CD4-positive, alpha-beta T cell treated with Interleukin-12 subunit alpha and Interleukin-12 subunit beta, for 1 hour (primary cell): ENCODE results near the gene AP1S1.
"Not testable (repeated sequence)": the region's sequence is repeated elsewhere in the genome, so short reads cannot be mapped to it uniquely, and the experiment has no call there.

ENCODE experiments used
- DNase-seq: peaks from one replicate; pipeline ENCODE4 v3.0.0-alpha.2; 2020

The AP1S1 gene

GRCh38 chr7:101172005-101172853 lies 18.0 kb downstream of the AP1S1 start:
- DNase-seq, result no peak

DNA sequence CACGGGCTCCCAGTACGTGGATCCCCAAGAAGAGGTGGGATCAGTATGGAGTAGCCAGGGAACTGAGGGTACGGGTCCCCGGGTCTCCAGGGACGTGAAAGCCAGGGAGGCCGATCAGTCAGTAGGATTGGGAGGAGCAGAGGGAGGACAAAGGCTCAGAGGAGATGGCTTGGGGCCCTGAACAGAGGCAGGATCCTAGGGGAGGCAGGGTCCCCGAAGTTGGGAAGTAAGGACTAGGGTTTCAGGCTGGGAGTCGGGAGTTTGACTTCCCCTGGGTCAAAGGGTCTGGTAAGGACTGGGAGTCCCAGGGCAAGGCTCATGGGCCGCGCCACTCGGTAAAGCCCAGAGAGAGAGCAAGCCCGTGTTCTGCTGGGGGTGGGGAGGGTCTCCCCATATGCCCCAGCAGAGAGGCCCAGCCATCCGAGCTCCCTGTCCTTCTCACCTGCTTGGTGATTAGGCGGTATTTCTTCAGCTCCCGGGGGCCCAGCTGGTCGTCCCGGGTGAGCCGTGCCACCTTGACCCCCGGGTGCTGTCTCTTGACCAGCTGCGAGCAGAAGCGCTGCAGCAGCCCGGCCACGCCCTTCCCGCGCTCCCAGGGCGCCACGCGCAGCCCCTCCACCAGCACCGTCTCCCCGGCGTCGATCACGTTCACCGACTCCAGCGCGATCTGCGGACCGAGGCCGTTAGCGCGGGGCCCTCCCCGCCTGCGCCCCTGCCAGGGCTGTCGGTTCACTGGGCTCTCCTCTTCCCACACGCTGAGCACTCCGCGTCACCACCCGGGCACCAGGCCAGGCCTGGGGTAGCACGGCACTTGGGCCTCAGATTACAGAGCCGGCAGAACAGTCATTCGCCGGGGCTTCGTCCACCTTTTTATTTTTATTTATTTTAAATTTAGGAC lies 18.8 kb downstream of the AP1S1 start:
- no peak for DNase-seq

DNA sequence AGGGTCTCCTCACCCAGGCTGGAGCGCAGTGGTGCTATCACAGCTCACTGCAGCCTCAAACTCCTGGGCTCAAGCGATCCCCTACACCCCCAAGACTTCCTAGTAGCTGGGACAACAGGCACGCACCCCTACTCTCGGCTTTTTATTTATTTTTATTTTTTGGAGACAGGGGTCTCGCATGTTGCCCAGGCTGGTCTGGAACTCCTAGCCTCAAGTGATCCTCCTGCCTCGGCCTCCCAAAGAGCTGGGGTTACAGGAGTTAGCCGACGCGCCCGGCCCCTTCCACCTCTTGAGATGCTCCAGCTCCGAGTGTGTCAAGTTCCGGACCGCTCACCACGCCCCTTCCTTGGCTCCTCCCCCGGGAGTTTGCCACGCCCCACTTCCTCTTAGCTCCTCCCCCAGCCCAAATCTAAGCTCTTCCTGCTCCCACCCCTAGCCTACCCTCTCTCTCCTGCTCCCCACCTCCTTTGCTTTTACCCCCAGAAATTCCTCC lies 19.5 kb downstream of the AP1S1 start:
- peak; percentile 76 for DNase-seq

DNA sequence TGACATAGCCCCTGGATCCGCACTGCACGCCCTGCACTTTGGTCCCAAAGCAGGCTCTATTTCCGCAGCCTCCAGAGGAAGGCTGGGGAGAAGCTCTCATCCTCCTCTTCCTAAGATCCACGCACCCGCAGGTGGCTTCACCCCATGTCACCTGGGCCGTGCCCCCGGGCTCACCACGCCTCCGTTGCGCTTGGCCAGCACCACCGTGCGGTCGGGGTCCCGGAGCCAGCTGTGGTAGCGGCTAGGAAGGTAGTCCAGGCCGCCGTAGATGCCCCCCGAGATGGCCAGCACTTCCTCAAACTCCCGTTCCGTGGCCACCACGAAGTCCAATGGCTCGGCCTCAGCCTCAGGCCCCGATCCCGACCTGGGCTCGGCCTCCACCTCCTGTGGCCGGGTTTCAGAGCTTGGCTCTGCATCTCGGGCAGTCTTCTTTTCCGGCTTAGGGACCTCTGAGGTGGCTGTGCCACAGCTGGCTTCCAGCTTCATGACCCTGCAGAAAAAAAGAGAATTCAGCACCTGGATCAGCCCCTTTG lies 20.1 kb downstream of the AP1S1 start:
- no peak for DNase-seq

DNA sequence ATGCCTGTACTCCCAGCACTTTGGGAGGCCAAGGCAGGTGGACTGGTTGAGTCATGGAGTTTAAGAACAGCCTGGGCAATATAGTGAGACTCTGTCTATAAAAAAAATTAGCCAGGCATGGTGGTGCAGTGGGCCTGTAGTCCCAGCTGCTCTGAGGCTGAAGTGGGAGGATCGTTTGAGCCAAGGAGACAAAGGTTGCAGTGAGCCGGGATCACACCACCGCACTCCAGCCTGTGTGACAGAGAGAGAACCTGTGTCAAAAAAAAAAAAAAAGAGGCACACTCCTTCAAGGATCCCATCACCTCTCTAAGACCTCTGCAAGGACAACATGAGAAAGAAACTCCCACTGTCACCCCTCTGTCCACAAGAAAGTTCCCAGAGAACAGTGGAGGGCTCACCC lies 21.4 kb downstream of the AP1S1 start:
- no peak for DNase-seq

DNA sequence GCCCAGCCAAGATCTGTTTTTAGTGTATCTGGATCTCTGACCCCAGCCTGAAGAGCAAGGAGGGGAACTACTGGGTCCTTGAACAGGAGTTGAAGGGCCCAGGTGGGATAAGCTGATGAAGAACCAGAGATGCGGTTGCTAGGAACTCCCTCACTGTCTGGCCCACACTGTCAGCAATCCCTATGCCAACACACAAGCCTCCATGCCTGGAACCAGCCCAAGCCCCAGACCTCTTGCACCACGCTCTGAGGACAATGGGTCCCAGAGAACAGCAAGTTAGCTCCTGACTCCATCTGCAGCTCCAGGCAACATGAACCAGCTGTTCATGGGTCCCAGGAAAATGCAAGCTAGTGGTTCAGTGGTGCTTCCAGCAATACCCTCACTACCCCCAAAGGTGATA lies 23.4 kb downstream of the AP1S1 start:
- no peak for DNase-seq

GRCh38 chr7:101179117-101179516 lies 24.8 kb downstream of the AP1S1 start:
- DNase-seq, result no peak

GRCh38 chr7:101179713-101180112 lies 25.4 kb downstream of the AP1S1 start:
- no peak for DNase-seq

DNA sequence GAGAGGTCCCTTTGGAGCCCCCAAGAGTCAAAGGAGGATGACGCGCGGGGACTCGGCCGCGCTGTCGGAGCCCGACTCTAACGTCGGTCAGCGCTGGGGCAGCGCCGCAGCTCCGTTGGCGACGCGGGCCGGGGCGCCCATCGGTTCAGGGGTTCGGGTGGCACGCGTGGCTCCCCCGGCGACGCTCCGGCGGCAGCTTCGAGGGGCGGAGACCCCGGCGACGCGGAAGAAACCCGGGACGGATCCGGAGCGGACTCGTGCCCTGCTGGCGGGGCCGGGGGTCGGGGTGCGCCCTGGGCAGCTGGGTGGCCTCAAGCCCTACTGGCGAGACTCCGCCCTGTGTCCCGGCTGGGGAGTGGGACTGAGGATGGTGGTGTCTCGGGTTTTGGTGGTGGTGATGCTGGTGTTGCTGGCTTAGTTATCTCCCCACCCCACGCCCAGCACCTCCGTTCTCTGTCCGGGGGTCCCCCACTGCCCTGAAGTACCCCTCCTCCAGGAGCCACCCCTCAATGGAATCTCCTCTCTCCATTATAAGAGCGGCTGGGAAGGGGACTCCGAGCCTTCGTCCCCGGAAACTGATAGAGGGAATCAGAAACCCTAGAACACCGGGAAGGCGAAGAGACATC lies 26.0 kb downstream of the AP1S1 start, which contains the start of gene NAT16:
Gene NAT16, minus strand, starts transcription at position 164 of the 626 bp plus-strand sequence. CDS start 5,486 bp downstream, outside the sequence.
- no peak for DNase-seq

- DNase-seq, result no peak
Measured at GRCh38 chr7:101185258-101185839, 31.1 kb downstream of the AP1S1 start.

DNA sequence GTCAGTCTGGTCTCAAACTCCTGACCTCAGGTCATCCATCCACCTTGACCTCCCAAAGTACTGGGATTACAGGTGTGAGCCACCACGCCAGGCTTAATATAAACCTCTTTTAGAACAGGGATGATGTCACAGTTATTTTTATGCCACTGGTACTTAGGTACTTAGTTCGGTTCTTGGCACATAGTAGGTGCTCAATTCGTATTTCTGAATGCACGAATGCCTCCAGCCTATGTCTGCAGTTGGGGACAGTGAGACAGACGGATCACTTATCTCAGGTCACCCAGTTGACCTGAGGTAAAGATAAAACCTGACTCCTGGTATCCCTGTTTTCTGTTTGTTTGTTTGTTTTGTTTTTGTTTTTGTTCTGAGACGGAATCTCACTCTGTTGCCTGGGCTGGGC lies 31.9 kb downstream of the AP1S1 start:
- no peak for DNase-seq

GRCh38 chr7:101186844-101187428 lies 32.7 kb downstream of the AP1S1 start:
- DNase-seq, result no peak

- DNase-seq, result no peak
Measured at GRCh38 chr7:101189109-101189508, 34.8 kb downstream of the AP1S1 start.

- no peak for DNase-seq
Measured at GRCh38 chr7:101195884-101196283, 41.6 kb downstream of the AP1S1 start.

- no peak for DNase-seq
Measured at GRCh38 chr7:101197991-101198390, 43.7 kb downstream of the AP1S1 start.

DNA sequence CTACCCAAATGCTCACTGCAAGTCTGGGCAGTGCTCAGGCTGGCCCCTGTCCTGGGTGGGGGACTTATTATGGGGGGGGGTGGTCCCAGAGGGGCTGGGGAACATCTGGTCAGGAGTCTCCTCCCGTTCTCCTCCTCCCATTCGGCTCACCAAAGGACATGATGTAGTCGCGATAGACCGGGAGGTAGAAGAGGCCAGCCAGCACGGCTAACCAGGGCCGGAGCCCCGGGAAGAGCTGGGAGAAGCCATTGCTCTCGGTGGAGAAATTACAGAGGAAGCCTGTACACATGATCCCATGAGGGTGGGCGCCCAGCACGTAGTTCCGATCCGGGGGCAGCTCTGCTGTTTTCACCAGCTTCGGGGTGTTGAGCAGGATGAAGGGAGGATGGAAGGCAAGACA lies 44.2 kb downstream of the AP1S1 start:
- DNase-seq, result no peak

- DNase-seq, result not testable (repeated sequence)
Measured at GRCh38 chr7:101199522-101199921, 45.2 kb downstream of the AP1S1 start.

DNA sequence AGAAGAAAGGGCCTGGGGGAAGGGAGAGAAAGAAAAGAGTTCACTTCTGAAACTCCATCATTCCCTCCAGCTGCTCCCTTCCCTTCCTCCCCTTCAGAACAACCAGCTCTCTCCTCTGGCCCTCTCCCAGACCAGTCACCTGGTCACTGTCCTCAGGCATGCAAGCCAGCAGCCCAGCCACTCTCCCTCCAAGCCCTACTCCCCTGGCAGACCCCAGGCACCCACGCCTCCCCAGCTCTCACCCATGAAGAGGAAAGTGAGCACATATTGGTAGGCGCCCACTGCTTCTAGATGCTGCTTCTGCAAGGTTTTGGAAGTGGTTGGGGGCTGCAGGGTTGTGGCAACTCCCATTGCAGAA lies 46.2 kb downstream of the AP1S1 start:
- DNase-seq, result no peak

DNA sequence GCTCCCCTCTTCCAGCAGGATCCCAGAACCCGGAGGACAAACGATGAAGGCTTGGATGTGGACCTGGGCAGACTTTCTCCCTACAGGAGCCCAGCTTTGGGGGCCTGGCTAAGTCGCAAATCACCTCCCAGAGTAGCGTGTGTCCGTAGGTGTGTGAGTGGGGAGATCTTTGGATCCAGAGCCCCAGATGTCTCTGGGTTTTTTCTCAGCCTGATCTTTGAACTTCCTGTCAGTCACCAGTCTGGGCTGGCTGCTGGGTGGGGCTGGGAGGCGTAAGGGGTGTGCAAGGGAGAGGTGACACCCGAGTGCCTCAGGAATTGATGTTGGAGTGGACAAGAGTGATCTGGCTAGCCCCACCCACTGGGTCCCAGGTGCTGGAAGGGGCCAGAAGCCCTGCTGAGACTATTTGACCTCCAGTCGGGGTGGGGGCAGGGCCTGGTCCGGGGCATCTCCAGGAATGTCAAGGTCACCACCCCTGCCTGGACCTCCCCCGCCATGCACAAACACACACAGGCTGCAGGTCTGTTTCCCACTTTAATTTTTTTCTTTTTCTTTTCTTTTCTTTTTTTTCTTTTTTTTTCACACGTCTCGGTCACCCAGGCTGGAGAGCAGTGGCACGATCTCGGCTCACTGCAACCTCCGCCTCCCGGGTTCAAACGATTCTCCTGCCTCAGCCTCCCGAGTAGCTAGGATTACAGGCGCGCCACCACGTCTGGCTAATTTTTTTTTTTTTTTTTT lies 46.8 kb downstream of the AP1S1 start, which contains the start of gene MOGAT3:
Gene MOGAT3, minus strand, starts transcription at position 175 of the 738 bp plus-strand sequence. CDS start 182 bp downstream, outside the sequence.
- DNase-seq, result no peak

- no peak for DNase-seq
Measured at GRCh38 chr7:101201695-101202602, 47.7 kb downstream of the AP1S1 start.
